ENCODE data around the gene ITGB4.
A peak's percentile ranks its signal among the peaks of the same experiment; 100 is the strongest.

The ITGB4 gene

GRCh38 chr17:75720656-75721462 lies at the start of gene ITGB4:
Gene ITGB4, plus strand, starts transcription at chr17:75721459. Its CDS starts 3,245 bp downstream, at chr17:75724704.
- TF ChIP-seq CTCF (IDR thresholded peaks at IDR 0.05; ENCODE audit: poor library complexity, severe bottlenecking) = peak; percentile 19
- peak; percentile 78 for ATAC-seq (ENCODE audit: low read depth)
- Histone ChIP-seq H3K4me3 (ENCODE audit: severe bottlenecking) (peak within 1 kb of the TSS; percentile 93), H3K27me3 (ENCODE audit: insufficient read depth, poor library complexity, severe bottlenecking) (no peaks in the 10 kb centered on the region), H3K27ac (ENCODE audit: poor library complexity, severe bottlenecking) (peak within 1 kb of the TSS; percentile 97), H3K36me3 (ENCODE audit: low read depth) (peaks cover 44% of the 10 kb centered on the region), H3K9me3 (ENCODE audit: severe bottlenecking) (no peaks in the 10 kb centered on the region), H3K4me1 (ENCODE audit: insufficient read depth, poor library complexity, severe bottlenecking) (peaks cover 15% of the 10 kb centered on the region)
- DNase-seq (ENCODE audit: low spot score) = peak; percentile 98

GRCh38 chr17:75672011-75672410 lies 49.2 kb upstream of the ITGB4 start:
- ATAC-seq (ENCODE audit: low read depth) (no peak), DNase-seq (ENCODE audit: low spot score) (no peak)
- Histone ChIP-seq H3K9me3 (ENCODE audit: severe bottlenecking) (no peaks in the 10 kb centered on the region), H3K4me1 (ENCODE audit: insufficient read depth, poor library complexity, severe bottlenecking) (peaks cover 18% of the 10 kb centered on the region), H3K27me3 (ENCODE audit: insufficient read depth, poor library complexity, severe bottlenecking) (no peaks in the 10 kb centered on the region), H3K27ac (ENCODE audit: poor library complexity, severe bottlenecking) (no peak overlapping the region), H3K36me3 (ENCODE audit: low read depth) (peaks cover 86% of the 10 kb centered on the region), H3K4me3 (ENCODE audit: severe bottlenecking) (no peak overlapping the region)
- no peak for TF ChIP-seq CTCF (IDR thresholded peaks at IDR 0.05; ENCODE audit: poor library complexity, severe bottlenecking)

GRCh38 chr17:75673487-75673886 lies 47.8 kb upstream of the ITGB4 start:
- no peak for TF ChIP-seq CTCF (IDR thresholded peaks at IDR 0.05; ENCODE audit: poor library complexity, severe bottlenecking)
- peak; percentile 19; the same call in 2 of the 3 replicates for ATAC-seq (ENCODE audit: low read depth)
- no peaks in the 10 kb centered on the region for H3K9me3 ChIP-seq (ENCODE audit: severe bottlenecking)
- H3K4me3 ChIP-seq (ENCODE audit: severe bottlenecking) = no peak overlapping the region
- H3K4me1 ChIP-seq (ENCODE audit: insufficient read depth, poor library complexity, severe bottlenecking) = peaks cover 16% of the 10 kb centered on the region
- no peak overlapping the region for H3K27ac ChIP-seq (ENCODE audit: poor library complexity, severe bottlenecking)
- no peaks in the 10 kb centered on the region for H3K27me3 ChIP-seq (ENCODE audit: insufficient read depth, poor library complexity, severe bottlenecking)
- DNase-seq (ENCODE audit: low spot score) = no peak
- H3K36me3 ChIP-seq (ENCODE audit: low read depth) = peaks cover 86% of the 10 kb centered on the region

- no peak for ATAC-seq (ENCODE audit: low read depth)
- Histone ChIP-seq H3K4me1 (ENCODE audit: insufficient read depth, poor library complexity, severe bottlenecking) (peaks cover 41% of the 10 kb centered on the region), H3K9me3 (ENCODE audit: severe bottlenecking) (no peaks in the 10 kb centered on the region), H3K27me3 (ENCODE audit: insufficient read depth, poor library complexity, severe bottlenecking) (no peaks in the 10 kb centered on the region), H3K36me3 (ENCODE audit: low read depth) (peaks cover 78% of the 10 kb centered on the region), H3K27ac (ENCODE audit: poor library complexity, severe bottlenecking) (peak overlapping the region; percentile 100), H3K4me3 (ENCODE audit: severe bottlenecking) (no peak overlapping the region)
- DNase-seq (ENCODE audit: low spot score) = no peak
- no peak for TF ChIP-seq CTCF (IDR thresholded peaks at IDR 0.05; ENCODE audit: poor library complexity, severe bottlenecking)
Measured at GRCh38 chr17:75676461-75676860, 44.8 kb upstream of the ITGB4 start.

- Histone ChIP-seq H3K27ac (ENCODE audit: poor library complexity, severe bottlenecking) (peak overlapping the region; percentile 100), H3K9me3 (ENCODE audit: severe bottlenecking) (no peaks in the 10 kb centered on the region), H3K4me1 (ENCODE audit: insufficient read depth, poor library complexity, severe bottlenecking) (peaks cover 64% of the 10 kb centered on the region), H3K4me3 (ENCODE audit: severe bottlenecking) (no peak overlapping the region), H3K27me3 (ENCODE audit: insufficient read depth, poor library complexity, severe bottlenecking) (no peaks in the 10 kb centered on the region), H3K36me3 (ENCODE audit: low read depth) (peaks cover 61% of the 10 kb centered on the region)
- ATAC-seq (ENCODE audit: low read depth) = peak; percentile 62
- no peak for DNase-seq (ENCODE audit: low spot score)
- TF ChIP-seq CTCF (IDR thresholded peaks at IDR 0.05; ENCODE audit: poor library complexity, severe bottlenecking) = peak; percentile 72
Measured at GRCh38 chr17:75679706-75680211, 41.5 kb upstream of the ITGB4 start.

All from RWPE2 (cell line).